GM21619 (cell line): ENCODE results near the gene SERPINE2.
"Not testable (repeated sequence)": the region's sequence is repeated elsewhere in the genome, so short reads cannot be mapped to it uniquely, and the experiment has no call there.

Experiments used
- ATAC-seq: cut with Tn5 transposase; IDR thresholded peaks from one replicate; pipeline ENCODE4 v1.9.1; 2021; ENCODE audit not compliant: unreplicated experiment

The SERPINE2 gene

GRCh38 chr2:224016963-224017362 lies 22.1 kb downstream of the SERPINE2 start:
- ATAC-seq, result no peak

DNA sequence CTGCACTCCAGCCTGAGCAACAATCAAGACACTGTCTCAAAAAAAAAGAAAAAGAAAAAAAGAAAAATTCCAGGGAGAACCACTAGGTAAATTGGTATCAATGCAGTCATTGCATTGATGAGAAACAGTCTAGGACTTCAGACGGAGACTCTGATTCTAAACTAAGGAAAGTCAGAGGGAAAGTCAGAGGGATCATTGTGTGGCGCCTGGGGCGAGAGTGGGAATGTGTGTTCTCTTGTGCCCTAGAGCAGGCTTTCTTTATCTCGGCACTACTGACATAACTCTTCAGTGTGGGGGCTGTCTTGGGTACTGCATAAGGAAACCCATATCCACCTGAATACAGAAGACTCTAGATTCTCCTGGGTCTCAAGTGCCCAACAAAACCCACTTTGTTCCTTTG lies 24.8 kb downstream of the SERPINE2 start:
- ATAC-seq, result no peak

DNA sequence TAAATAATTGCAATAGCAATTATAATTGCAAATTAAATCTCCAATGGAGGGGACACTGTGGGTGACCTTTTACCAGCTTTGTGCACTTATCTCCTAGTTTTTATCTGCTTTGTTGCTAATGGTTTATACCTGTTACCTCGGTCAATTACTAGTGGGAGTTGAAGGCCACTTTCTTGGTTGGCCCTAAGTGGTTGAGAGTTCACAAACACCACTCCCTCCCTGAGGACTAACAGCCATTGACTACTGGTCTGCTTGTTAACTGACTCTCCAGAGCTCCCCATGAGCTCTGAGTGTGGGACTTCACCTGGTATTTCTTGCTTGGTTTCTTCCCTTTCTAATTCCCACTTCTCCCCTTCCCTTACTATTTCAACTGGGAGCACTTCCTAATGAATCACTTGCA lies 27.2 kb downstream of the SERPINE2 start:
- ATAC-seq, result no peak

DNA sequence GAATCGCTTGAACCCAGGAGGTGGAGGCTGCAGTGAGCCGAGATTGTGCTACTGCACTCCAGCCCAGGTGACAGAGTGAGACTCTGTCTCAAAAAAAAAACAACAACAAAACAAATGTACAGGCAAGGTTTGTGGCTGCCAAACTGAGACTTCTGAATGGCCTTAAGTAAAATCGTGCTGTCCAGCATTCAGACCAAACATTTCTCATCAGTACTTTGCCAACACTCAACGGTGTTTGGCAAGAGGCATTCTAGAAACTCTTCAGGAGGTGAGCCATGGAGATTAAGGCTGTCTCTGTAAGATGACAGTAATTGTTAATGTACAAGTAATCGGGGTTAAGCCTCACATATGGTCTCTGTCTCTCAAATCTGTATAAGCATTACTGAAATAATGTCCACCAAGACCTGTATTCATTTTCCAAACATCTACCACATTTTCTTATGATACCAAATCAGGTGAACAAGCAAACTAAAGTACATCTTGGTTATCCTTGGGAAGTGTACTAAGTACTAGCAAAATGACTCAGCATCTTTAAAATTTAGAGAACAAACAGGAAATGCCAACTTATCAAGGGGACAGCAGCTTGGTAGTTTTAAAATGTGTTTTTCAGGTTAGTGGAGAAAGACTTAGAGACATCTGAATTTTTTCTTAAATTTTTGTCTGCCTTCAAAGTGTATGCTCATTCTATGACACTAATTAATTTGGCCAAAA lies 29.3 kb downstream of the SERPINE2 start:
- ATAC-seq, result no peak

GRCh38 chr2:224008702-224009261 lies 30.3 kb downstream of the SERPINE2 start:
- no peak for ATAC-seq

DNA sequence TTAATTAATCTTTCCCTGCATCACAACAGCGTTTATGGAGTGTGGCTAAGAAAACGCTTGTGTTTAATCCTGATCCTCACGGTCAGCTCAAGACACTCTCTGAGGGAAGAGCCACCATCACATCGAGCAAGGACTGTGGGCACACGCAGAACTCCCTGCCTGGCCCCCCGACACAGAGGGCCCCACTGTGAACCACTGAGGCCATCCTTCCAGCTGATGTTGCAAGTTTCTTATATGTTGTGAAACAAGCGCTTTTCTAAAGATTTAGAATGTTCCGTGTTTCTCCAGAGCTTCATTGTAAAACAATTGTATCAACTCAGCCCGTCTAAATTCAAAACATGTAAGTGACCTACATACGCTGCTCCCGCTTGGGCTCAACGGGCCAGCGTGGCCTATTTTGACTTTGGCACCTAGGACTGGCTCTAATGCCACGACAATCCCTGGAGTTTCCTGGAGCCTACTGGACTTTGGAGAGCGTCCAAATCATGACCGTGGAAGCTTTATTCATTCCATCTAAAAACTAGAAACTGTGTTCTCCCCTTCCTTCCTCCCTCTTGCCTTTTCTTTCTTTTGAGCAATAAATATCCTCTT lies 34.9 kb downstream of the SERPINE2 start:
- no peak for ATAC-seq

DNA sequence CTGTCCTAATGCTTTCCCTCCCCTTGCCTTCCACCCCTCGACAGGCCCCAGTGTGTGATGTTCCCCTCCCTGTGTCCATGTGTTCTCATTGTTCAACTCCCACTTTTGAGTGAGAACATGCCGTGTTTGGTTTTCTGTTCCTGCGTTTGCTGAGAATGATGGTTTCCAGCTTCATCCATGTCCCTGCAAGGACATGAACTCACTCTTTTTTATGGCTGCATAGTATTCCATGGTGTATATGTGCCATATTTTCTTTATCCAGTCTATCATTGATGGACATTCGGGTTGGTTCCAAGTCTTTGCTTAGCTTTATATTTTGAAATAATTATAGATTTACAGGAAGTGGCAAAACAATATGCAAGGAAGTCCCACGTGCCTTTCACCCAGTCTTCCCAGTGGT lies 38.4 kb downstream of the SERPINE2 start:
- not testable (repeated sequence) for ATAC-seq

DNA sequence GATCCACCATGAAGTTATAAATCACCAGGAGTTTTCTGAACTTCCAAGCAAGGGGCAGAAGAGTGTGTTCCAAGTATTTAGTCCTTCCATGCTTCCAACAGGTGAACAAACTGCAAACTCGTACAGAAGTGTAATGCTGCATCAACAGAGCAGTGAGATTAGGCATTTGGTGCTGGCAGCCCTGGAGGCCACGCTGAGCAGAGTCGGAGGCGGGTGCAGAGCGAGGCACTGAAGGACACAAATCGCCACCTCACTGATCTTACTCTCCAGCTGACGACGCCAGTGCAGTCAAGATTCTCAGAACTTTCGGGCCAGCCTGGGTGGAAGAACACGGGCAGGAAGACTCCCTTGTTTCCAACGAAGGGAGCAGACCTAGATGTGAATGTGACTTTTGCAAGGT lies 39.2 kb downstream of the SERPINE2 start:
- no peak for ATAC-seq

DNA sequence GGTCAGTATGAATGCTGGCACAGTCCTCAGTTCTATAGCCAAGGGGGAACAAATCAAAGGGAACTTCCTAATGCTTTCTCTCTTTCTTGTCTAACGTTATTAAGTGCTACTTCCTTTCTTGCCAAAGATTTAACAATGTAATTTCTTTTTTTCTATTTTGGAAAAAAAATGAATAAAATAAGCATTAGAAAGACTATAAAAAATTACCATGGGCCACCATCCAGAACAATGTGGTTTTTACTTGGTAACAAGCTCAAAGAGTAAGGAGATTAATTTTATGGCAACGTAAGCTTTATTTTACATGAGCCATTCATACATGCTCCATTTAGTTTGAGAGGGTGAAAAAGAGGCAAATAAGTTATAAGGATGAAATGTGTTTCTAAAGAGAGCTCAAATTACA lies 40.1 kb downstream of the SERPINE2 start:
- no peak for ATAC-seq

GRCh38 chr2:223997938-223998337 lies 41.1 kb downstream of the SERPINE2 start:
- ATAC-seq, result no peak

GRCh38 chr2:223996391-223996790 lies 42.7 kb downstream of the SERPINE2 start:
- no peak for ATAC-seq

DNA sequence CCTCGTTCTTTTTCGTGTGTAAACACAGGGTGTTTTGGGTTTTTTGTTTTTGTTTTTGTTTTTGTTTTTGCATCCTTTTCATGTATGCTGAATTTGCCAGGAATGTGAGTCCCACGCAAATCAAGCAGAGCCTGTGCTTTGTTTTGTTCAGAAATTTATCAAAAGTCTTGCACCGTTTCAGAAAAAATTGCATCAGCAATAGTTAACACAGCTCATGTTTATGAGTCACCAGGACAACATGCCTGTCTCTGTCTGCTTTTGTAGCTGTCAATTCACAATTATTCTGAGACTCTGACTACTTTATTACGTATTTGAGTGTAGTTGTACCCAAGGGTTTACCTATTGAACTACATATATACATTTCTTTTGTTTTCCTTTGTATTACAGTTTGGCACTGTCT lies 43.5 kb downstream of the SERPINE2 start:
- no peak for ATAC-seq

GRCh38 chr2:223994562-223995162 lies 44.4 kb downstream of the SERPINE2 start:
- no peak for ATAC-seq

- peak; percentile 75 for ATAC-seq
These were observed 45.4 kb downstream of the SERPINE2 start for GRCh38 chr2:223993634-223994232.

GRCh38 chr2:223991611-223992010 lies 47.5 kb downstream of the SERPINE2 start:
- ATAC-seq, result no peak

DNA sequence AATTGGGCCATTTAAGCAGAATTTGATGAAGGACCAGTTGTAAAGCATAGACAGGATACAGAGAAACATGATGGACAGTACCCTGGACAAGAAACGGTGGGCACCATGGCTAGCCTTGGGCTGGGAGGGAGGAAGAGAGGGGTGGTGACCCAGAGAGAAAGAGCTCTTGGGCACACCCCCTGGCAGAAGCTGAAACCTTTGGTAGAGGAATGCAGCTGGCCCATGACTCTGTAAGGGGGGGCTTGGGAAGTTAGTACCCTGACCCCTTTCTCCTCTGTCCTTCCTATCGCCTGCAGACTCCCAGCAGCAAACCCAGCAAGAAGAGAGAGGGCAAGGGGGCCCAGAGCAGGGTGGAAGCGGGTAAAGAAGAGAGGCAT lies 49.2 kb downstream of the SERPINE2 start:
- ATAC-seq, result no peak

GRCh38 chr2:223989206-223989855 lies 49.8 kb downstream of the SERPINE2 start:
- ATAC-seq, result no peak

DNA sequence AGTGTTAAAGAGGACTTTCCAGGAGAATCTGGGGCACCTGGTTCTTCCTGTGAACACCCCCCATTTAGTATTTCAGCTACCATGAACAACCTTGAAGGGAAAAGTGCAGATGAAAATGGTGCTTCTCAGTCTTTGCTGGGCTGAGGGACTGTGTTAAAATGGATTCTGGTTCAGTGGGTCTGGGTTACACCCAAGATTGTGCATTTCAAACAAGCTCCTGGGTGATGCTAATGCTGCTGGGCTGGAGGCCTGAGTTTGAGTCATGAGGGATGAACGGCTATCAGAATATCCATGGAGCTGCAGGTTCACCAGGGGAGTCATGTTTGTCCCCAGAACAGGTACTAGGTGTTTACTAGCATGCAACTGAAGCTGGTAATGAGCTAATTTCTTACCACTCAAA lies 57.8 kb downstream of the SERPINE2 start:
- no peak for ATAC-seq

DNA sequence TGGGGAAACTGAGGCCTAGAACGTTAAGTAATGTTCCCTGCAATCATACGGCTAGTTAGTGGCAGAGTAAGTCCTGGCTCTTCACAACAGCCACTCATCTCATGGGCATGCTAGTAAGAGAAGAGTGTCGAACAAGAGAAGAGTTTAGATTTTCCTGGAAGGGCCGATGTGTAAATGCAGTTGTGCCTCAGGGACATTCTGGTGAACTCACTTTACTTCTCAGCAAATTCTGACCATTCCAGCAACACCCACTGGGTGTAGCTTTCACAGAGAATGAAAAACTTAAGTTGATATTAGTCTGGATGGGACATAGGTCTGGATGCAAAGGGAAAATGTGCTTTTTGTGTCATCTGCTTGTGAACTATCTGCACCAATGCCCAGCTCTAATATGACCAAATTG lies 58.3 kb downstream of the SERPINE2 start:
- ATAC-seq, result no peak

- ATAC-seq, result no peak
These were observed 58.7 kb downstream of the SERPINE2 start for GRCh38 chr2:223980397-223980735.

GRCh38 chr2:223979730-223980396 lies 59.2 kb downstream of the SERPINE2 start:
- peak; percentile 51 for ATAC-seq
